KOPT-K1 (cell line): ENCODE measurements around the gene MEIOSIN.

Experiments used
- H3K27ac ChIP-seq: fragments of 200-600 bp; sonication (generic); 2 replicates; pipeline ENCODE4 v1.5.1; 2016; ENCODE audit warnings: antibody characterized with exemption, mild to moderate bottlenecking, low read depth, low read length; ENCODE audit not compliant: poor library complexity, severe bottlenecking
- H3K36me3 ChIP-seq: fragments of 200-600 bp; sonication (generic); 2 replicates; pipeline ENCODE4 v1.5.1; 2017; ENCODE audit warnings: antibody characterized with exemption, mild to moderate bottlenecking, low read length, moderate library complexity; ENCODE audit not compliant: insufficient read depth
- H3K9me3 ChIP-seq: fragments of 200-600 bp; sonication (generic); 2 replicates; pipeline ENCODE4 v1.5.1; 2017; ENCODE audit warnings: antibody characterized with exemption, low read length, mild to moderate bottlenecking; ENCODE audit not compliant: insufficient read depth, poor library complexity, severe bottlenecking

The MEIOSIN gene

GRCh38 chr19:45767410-45767880 lies 34.2 kb downstream of the MEIOSIN start:
- no peaks in the 10 kb centered on the region for H3K9me3 ChIP-seq
- no peak overlapping the region for H3K27ac ChIP-seq
- no peaks in the 10 kb centered on the region for H3K36me3 ChIP-seq

- Histone ChIP-seq H3K36me3 (no peaks in the 10 kb centered on the region), H3K9me3 (no peaks in the 10 kb centered on the region), H3K27ac (peak overlapping the region; percentile 57)
These were observed 34.8 kb downstream of the MEIOSIN start for GRCh38 chr19:45767881-45768654.

- Histone ChIP-seq H3K27ac (peak overlapping the region; percentile 57), H3K9me3 (no peaks in the 10 kb centered on the region), H3K36me3 (no peaks in the 10 kb centered on the region)
These were observed 35.4 kb downstream of the MEIOSIN start for GRCh38 chr19:45768655-45768983.

- Histone ChIP-seq H3K36me3 (no peaks in the 10 kb centered on the region), H3K27ac (peak within 1 kb of the TSS; percentile 57), H3K9me3 (no peaks in the 10 kb centered on the region)
These were observed 35.9 kb downstream of the MEIOSIN start, which contains the start of gene SIX5 for GRCh38 chr19:45768984-45769782. SIX5 (minus strand) TSS chr19:45769252; CDS start chr19:45768844, 408 bp downstream.

GRCh38 chr19:45769821-45770191 lies 36.6 kb downstream of the MEIOSIN start:
- Histone ChIP-seq H3K36me3 (no peaks in the 10 kb centered on the region), H3K27ac (peak overlapping the region; percentile 32)

GRCh38 chr19:45770192-45771101 lies 37.2 kb downstream of the MEIOSIN start:
- no peaks in the 10 kb centered on the region for H3K36me3 ChIP-seq
- H3K27ac ChIP-seq, result peak overlapping the region; percentile 32
- no peaks in the 10 kb centered on the region for H3K9me3 ChIP-seq

More at GRCh38 chr19:45769821-45770191, 36.6 kb downstream of the MEIOSIN start:
- no peaks in the 10 kb centered on the region for H3K9me3 ChIP-seq

GRCh38 chr19:45771311-45771933 lies 38.2 kb downstream of the MEIOSIN start:
- Histone ChIP-seq H3K27ac (no peak overlapping the region), H3K36me3 (no peaks in the 10 kb centered on the region), H3K9me3 (no peaks in the 10 kb centered on the region)

- H3K36me3 ChIP-seq, result peaks cover 4% of the 10 kb centered on the region; the same call in 1 of the 2 replicates
- H3K9me3 ChIP-seq, result no peaks in the 10 kb centered on the region
- H3K27ac ChIP-seq, result no peak overlapping the region
These were observed 39.0 kb downstream of the MEIOSIN start for GRCh38 chr19:45772130-45772840.

GRCh38 chr19:45772912-45773311 lies 39.7 kb downstream of the MEIOSIN start:
- Histone ChIP-seq H3K36me3 (peaks cover 6% of the 10 kb centered on the region; the same call in 1 of the 2 replicates), H3K27ac (no peak overlapping the region), H3K9me3 (no peaks in the 10 kb centered on the region)

GRCh38 chr19:45773384-45773783 lies 40.1 kb downstream of the MEIOSIN start:
- Histone ChIP-seq H3K27ac (no peak overlapping the region), H3K36me3 (peaks cover 6% of the 10 kb centered on the region; the same call in 1 of the 2 replicates), H3K9me3 (no peaks in the 10 kb centered on the region)

- Histone ChIP-seq H3K27ac (no peak overlapping the region), H3K9me3 (no peaks in the 10 kb centered on the region), H3K36me3 (peaks cover 6% of the 10 kb centered on the region; the same call in 1 of the 2 replicates)
These were observed 41.5 kb downstream of the MEIOSIN start for GRCh38 chr19:45774765-45775164.

GRCh38 chr19:45777395-45777961 lies 44.2 kb downstream of the MEIOSIN start:
- no peak overlapping the region for H3K27ac ChIP-seq
- peaks cover 6% of the 10 kb centered on the region; the same call in 1 of the 2 replicates for H3K36me3 ChIP-seq
- H3K9me3 ChIP-seq, result no peaks in the 10 kb centered on the region

GRCh38 chr19:45778010-45778661 lies 44.9 kb downstream of the MEIOSIN start:
- Histone ChIP-seq H3K36me3 (peaks cover 6% of the 10 kb centered on the region; the same call in 1 of the 2 replicates), H3K27ac (no peak overlapping the region), H3K9me3 (no peaks in the 10 kb centered on the region)
